Fibroblast of skin of left quadriceps (primary cell): ENCODE data around the gene PFKFB4.
"Not testable (repeated sequence)": the region's sequence is repeated elsewhere in the genome, so short reads cannot be mapped to it uniquely, and the experiment has no call there.

Experiments
- DNase-seq, 2 experiments: peaks; one replicate each; pipeline ENCODE4 v3.0.0-alpha.2; 2013; ENCODE audit warnings: low read depth in 2 of 2

Gene PFKFB4

GRCh38 chr3:48532271-48532976, 24.2 kb downstream of the PFKFB4 start:
- DNase-seq = no peak

GRCh38 chr3:48530701-48531100, 25.9 kb downstream of the PFKFB4 start:
- DNase-seq = not testable (repeated sequence)

GRCh38 chr3:48528754-48529153, 27.8 kb downstream of the PFKFB4 start:
- no peak for DNase-seq

DNA sequence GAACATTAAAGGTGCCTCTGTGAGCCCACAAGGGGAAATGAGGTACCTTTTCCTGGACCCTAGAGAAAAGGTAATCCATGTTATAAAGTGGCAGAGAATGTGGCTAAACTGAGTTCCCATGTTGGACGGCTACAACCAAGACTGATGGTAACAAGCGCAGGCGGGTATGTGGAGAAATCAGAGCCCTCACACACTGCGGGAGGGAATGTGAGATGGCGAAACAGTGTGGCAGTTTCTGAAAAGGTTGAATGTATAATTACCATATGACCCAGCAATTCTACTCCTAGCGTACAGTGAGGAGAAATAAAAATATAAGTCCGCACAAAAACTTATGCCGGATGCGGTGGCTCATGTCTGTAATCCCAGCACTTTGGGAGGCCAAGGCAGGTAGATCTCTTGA, 28.6 kb downstream of the PFKFB4 start:
- no peak for DNase-seq

- DNase-seq = no peak
Measured at GRCh38 chr3:48524970-48525369, 31.6 kb downstream of the PFKFB4 start.

GRCh38 chr3:48521635-48522034, 35.0 kb downstream of the PFKFB4 start:
- no peak for DNase-seq

DNA sequence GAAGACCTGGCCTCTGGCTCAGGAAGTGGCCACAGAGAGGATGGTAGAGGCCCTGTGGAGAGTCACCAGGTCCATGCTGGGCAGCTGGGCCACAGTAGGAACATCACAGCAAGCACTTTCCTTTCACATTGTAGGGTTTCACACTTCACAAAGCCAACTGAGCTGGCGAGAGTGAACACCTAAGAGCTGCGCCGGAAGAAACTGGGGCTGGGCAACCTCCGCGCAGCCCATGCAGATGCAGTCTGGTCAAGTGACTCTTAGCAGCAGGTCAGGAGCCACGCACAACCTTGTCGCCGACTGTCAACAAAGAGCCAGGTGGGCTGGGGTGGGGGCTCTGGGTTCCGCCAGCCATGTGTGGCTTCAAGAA, 37.3 kb downstream of the PFKFB4 start:
- DNase-seq = no peak

DNA sequence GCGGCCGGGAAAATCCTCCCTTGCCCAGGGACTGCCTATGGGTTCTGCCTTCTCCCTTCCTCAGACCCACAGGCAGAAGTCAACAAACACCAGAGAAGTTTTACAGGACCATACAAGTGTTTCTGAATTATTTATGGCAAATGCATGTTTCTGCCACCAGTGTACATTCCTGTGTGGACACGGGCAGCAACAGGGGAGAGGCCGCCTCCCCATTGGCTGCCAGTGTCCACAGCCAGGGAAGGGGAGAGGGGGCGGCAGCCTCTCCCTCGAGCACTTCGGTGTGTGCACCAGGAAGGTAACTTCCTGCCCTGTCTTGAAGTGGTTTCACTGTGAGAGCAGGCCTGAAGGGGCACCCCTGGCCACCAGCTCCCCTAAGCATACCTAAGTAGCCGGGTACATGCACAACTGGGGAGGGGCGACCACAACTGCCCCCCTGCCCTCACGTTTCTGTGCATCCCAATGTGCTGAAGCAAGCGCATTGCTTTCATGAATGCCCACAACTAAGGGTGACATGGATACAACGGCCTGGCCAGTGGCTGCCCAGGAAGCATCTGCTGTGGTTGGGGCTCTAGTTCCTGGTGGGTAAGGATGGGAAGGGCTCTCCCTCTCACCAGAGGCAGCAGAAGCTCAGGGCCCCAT, 37.8 kb downstream of the PFKFB4 start:
- DNase-seq = no peak

- DNase-seq = no peak
Measured at GRCh38 chr3:48518069-48518468, 38.5 kb downstream of the PFKFB4 start.

DNA sequence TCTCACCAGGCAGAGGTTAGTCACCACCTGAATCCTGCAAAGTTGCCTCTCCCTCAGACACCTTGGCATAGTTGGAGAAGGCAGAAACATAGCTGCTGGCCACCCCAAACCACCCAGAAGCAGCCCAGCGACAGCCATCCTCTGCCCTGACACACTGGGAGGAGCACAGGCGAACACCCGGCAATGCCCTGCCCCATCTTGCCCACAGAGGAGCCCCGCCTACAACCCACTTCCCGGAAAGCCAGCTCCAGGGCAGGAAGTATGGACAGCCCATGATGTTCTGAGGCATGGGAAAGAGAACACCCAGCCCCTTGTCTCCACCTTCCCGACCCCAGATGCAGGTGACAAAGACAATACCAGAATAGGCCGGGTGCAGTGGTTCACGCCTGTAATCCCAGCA, 40.0 kb downstream of the PFKFB4 start:
- no peak for DNase-seq

- DNase-seq = no peak
Measured at GRCh38 chr3:48514431-48515227, 42.0 kb downstream of the PFKFB4 start.

DNA sequence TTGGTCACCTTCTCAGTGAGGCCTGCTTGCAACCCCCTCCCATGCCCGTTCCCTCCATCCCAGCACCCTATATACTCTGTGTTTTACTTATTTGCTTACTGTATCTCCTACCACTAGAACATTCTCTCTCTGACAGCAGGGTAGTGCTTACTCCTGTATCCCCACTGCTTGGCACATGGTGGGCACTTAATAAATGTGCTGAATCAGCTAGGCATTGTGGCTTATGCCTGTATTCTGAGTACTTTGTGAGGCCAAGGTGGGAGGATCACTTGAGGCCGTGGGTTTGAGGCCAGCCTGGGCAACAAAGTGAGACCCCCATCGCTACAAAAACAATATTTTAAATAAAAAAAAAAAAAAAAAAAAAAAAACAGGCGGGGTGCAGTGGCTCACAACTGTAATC, 45.1 kb downstream of the PFKFB4 start:
- no peak for DNase-seq

DNA sequence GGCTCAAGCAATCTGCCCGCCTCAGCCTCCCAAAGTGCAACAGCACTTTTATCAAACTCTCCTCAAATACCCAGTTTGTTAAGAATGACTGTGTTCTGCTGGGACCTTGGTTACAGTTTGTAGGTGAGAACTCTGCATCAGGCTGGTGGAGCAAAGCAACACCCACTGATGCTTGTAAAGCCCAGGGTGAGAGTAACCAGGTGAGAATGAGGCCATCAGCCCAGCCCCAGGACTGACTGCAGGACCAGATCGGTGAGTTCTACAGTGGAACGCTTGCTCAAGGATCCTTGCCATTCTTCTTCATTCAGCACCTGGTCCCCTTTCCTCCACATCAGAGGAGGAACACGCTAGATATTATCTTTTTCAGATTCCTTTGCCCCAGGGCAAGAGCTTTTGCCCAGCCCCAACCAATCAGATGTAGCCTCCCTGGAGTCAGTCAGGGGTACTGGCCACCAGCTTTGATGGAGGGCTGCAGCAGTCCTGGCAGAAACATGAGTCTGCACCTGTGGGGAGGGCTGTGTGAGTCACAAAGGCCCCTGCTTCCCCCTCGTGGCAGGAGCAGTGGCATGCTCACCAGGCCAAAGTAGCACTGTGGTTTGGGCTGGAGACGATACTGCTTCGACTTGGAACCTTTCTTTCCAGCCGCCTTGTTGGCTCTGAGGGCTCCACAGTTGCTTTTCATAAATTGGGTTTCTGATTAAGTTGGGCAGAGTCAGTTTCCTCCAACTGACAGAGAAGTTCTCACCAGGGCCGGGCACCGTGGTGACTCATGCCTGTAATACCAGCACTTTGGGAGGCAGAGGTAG, 49.1 kb downstream of the PFKFB4 start:
- no peak for DNase-seq

DNA sequence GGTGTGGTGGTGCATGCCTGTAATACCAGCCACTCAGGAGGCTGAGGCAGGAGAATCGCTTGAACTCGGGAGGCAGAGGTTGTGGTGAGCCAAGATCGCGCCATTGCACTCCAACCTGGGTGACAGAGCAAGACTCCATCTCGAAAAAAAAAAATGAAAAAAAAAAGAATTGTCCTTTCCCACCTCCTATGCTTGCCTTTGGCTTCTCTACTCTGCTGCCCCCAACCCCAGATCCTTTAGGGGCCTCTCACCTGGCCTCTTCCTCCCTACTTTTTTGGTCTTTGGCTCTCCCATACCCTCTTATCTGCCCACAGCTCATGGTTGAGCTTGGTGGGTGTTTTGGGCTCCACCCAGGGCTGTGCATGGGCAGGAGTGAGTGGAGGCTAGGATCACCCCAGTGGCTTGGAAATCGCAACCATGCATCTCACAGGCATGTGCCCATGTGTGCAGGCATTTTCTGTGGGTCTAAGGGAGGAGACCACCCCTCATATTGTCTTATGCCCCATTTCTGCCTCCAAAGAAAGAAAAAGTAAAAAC, 50.6 kb downstream of the PFKFB4 start:
- DNase-seq = no peak

DNA sequence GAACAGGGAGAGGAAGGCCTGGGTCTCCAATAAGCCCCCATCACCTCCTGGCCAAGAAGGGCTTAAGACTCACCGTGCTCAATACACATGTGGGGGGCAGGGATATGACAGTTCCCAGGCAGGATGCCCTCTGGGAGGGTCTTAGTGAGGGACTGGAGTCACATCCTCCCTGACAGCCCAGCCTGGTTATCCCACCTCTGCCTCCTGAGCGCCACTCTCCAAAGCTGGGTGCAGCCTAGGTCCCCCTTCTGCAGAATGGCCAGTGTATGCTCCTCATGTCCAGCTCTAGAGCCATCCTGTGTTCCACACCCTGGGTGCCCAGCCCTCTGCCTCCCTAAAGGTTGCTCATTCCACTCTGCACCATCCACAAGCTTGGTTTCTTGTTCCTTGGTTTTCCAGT, 51.5 kb downstream of the PFKFB4 start:
- DNase-seq = no peak

DNA sequence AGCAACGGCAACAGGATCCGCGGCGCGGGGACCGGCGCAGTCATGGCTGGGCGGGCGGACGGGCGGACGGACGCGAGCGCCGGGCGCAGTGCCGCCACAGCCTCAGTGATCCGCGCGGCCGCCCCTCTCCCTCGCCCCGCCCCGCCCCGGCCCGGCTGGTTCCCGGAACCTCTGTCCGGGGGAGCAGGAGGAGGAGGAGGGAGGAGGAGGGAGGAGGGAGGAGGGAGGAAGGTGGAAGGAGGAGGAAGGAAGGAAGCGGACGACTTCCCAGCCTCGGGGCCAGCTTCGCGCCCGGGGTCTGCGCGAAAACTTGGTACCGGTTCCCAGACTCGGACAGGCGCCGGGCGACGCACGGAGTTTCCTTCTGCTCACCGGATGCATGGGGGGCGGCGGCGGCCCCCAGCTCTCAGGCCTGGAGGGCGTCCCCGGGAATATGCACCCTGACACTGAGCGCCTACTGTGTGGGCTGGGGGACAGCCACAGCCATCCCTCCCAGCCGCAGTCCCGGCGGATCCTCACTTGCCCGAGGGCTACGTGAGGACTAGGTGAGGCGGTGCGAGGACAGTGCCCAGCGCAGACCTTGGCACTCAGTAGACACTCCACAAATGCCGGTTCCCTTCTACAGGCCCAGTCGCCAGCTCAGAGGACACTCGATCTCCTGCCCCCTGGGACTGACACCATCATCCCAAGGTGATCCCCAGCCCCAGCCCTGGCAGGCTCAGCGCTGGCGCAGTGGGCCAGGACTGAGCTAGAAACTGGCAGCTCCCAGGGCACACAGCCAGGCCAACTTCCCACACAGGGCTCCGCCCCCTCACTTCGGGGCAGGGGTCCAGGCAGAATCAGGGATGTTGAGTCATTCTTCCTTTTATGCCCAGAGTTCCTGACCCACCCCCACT, 52.3 kb downstream of the PFKFB4 start, which contains the start of gene SHISA5:
Gene SHISA5 (minus strand): TSS at position 124 of the 896 bp plus-strand sequence. CDS start 80 bp downstream, at position 44.
- peak; percentile 32 to 47 for DNase-seq

DNA sequence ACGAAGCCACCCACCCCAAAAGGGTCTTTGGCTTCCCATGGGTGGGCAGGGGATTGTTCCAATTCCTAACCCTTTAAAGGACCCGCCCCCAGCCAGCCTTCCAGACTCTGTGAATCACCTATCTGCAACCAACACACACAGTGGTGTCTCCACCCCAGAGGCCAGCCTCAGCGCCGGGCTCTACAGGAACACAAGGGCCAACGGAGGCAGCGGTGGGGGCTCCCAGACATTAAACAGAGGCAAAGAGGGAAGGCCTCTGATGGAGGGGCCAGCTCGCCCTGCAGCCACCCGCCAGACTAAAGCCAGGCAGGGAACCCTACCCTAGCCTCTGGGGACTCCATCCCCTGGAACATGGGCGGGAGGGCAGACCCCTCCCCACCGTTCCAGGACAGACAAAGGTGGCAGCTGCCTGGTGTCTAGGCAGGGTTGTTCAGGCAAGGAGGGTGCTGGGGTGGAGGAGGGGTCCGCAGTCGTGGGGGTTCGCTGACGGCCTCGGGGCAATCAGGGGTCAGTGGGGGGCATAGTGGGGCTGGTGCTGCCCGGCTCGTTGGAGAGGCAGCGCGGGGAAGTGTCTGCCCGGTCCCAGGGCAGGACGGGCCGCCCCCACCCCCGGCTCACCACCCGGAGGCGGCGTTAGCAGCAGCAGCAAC, 53.1 kb downstream of the PFKFB4 start:
- no peak for DNase-seq

- DNase-seq = no peak
Measured at GRCh38 chr3:48502728-48503168, 53.9 kb downstream of the PFKFB4 start.

GRCh38 chr3:48502121-48502520, 54.5 kb downstream of the PFKFB4 start:
- no peak for DNase-seq

DNA sequence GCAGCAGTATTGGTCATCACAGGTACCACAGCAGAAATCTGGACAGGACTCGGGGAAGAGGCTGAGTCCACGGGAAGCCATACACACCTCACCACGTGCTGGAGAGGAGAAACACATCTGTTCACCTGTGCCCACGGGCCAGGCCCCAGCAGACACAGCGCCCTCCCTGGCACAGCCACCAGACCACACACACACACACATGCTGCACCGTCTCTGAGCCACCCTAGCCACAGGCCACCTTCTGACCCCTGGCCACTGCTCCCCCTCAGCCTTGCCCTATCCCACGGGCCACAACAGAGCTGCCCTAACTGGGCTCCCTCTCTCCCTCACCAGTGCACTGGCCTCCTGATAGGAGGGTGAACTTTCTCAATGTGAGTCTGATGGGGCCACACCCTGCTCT, 55.4 kb downstream of the PFKFB4 start:
- no peak for DNase-seq
